ENCODE measurements around the gene EML4.

GRCh38 chr2:42328923-42329322 lies 159.8 kb downstream of the EML4 start:
- TF ChIP-seq CTCF (IDR thresholded peaks at IDR 0.05 in 8 of 11, conservative IDR thresholded peaks at IDR 0.05 in 3 of 11) = no peak
- TF ChIP-seq POLR2A (IDR thresholded peaks at IDR 0.05) = no peak
- no peak for TF ChIP-seq POLR2AphosphoS5 (IDR thresholded peaks at IDR 0.05)

All from spleen (tissue), 7 donors.